Activated effector memory CD4-positive, alpha-beta T cell treated with anti-CD3 and anti-CD28 coated beads, Interleukin-2, amount 50 U/mL, for 16 hours (primary cell): Measurements from ENCODE around the gene RNF141.
A peak's percentile ranks its signal among the peaks of the same experiment; 100 is the strongest.

Experiments used
- DNase-seq: peaks from one replicate; pipeline ENCODE4 v3.0.0-alpha.2; 2020

RNF141 gene, protein sequence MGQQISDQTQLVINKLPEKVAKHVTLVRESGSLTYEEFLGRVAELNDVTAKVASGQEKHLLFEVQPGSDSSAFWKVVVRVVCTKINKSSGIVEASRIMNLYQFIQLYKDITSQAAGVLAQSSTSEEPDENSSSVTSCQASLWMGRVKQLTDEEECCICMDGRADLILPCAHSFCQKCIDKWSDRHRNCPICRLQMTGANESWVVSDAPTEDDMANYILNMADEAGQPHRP

DNA sequence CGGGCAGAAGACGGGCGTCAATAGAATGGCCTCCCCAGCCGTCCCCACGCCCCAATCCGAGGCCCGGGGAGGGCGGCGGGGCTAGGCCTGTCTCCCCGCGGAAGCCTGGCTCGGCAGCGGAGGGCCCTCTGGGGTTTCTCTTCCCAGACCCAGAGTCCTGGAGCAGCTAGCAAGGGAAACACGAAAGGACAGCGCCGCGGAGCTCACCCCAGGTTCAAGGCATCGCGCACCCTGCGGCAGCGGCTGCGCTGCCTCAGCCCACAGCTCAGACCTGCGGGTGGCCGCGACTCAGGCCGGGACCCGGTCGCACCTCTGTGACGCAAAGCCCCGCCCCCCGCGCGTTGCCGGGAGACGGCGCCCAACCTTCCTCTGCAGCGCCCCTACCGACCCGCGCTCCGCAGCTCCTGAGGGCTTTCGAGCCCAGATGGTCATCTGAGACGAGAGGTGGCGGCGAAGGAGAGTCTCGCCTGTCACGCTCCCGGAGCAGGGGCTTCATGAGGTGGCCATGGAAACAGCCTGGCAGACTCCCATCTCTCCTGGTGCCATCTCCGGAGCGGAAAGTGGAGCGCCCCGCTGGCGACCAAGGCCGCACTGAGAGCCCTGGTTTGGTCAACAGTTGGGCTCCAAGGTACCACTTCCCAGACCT is at the start of gene RNF141:
Gene RNF141, minus strand, starts transcription at position 273 of the 646 bp plus-strand sequence. CDS start 7,029 bp downstream, outside the sequence.
- peak; percentile 98 for DNase-seq

DNA sequence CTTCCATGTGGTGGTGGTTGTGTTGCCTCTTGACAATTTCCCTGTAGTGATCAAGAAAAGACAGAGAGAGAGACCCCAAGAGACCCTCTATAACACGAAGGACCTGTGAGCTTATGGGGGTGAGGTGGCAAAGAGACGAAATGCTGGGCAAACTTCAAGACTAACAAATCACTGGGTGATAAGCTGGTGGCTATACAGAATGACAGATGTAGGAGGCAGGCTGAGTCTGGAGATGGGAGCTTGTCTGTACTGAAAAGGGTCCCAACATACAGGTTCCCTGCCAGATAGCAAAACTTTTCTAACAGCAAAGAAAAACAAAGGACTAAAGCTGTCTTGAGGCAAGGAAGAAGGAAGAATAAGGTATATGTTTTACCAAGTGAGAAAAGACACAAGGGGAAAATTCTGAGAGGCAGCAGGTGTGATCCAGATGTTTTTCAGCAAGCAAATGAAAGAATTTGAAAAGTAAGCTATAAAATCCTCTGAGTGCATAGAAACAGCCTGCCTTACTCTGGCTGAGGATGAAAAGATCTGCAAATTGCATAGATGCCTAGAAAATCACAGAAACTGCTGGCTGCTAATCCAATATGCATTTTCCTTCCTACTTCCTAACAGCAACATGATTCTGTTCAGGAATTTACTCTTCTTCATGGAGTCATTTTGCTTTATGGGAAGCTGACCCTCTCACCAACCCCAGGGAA is 49.4 kb upstream of the RNF141 start:
- no peak for DNase-seq

DNA sequence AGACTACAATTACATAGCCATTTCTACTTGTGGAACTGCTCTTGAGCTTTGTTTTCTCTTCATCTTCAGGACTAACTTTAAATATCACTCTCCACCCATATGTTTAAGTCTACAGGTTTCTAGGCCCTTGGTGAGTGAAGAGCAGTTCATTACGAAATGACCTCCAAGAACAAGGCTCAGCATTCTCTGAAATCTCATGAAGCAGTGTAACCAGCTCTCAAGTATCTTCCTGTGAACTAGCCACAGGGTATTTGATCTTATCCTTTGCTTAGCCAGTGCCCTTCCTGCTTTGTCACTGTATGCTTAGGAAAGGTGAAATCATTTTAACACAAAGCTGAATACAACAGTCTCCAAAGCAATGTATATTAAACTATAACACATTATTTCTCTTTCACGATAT is 47.9 kb upstream of the RNF141 start:
- DNase-seq: no peak

DNA sequence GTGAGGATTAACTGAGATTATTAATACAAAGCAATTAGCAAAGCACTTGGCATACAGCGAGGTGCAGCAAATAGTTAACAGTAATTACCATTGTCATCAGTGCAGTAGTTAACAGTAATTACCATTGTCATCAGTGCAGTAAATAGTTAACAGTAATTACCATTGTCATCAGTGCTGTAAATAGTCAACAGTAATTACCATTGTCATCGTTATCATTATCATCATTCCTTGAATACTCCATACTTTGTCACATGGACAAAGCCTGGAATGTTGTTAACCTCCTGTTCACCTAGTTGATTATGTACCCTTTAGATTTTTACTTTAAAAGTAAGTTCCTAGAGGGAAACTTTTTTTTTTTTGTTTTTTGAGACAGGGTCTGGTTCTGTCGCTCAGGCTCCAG is 47.0 kb upstream of the RNF141 start:
- DNase-seq: no peak

DNA sequence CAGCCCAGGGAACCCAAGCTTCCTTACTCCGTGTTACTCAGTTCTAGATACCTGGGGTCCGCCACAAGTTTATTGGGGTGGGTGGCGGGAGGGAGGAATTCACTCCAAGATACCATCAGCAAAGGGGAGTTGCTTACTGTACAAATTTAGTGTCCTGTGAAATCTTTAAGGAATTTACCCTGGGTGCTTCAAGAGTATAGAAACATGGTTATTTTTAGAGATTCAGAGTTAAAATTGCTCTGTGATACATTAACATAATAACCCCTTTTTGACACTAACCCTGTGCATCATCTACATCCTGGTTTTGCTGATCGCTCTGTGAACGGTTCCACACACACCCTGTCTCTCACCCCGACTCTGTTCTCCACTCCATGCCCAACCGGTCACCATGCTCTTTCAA is 46.4 kb upstream of the RNF141 start:
- DNase-seq: no peak

DNA sequence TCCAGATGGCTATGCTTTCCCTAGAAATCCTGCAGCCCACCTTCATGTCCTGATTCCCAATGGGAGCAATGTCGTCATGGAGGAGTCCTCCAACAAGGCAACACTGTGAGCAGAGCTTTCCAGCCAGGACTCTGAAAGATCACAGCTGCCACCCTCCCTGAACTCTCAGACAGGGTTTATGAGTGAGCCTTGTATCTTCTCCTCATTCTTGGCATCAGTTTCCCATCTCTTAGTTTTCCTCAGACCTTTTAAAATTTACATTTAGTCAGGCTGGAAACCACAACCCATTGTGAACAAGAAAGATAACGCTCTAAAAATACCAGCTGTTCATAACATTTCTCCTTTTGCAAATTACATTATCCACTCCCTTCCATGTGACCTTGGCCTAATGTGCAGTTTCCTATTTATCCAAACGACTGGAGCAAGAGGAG is 43.1 kb upstream of the RNF141 start:
- DNase-seq: no peak

DNA sequence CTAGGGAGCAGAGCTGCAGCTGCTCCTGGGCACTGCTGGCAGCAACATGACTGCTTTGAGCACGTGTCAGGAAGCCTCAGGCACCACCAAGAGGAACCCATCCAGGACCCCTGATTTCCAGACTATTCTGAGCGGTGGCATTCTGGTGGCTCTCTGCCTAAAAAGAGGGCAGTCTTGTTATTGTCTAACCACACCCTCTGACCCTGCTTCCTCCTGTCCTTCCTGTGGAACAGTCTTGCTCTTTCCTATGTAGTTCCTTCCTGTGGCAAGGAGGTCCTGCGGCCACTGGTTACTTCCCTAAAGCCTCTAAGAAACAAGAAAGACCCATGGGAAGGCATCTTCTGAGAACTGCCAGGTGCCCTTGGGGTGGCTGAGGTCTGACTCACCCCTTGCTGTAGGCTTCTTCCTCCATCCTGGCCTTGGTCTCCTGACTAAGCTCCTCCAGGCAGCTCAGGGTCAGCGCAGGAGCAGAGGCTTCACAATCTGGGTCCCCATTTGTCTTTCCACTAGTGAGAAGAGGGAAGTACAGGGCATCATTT is 40.6 kb upstream of the RNF141 start:
- DNase-seq: no peak

DNA sequence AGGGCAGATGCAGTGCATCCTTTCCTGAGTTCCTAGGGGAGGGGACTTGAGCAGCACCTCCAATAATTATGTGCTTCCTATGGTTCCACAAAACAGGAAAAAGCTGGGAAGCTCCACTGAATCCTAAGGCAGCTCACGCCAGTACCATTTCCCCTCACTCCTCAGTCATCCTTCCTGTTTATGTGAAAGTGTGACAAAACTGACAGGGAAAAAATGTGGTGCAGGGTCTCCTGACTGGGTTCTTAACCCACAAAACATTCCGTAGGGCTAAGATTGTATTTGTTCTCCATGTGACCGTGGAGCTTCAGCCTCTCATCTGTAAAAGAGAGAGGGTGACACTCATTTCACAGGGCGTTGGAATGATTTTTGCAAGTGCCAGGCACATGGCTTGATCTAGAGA is 39.6 kb upstream of the RNF141 start:
- DNase-seq: no peak

DNA sequence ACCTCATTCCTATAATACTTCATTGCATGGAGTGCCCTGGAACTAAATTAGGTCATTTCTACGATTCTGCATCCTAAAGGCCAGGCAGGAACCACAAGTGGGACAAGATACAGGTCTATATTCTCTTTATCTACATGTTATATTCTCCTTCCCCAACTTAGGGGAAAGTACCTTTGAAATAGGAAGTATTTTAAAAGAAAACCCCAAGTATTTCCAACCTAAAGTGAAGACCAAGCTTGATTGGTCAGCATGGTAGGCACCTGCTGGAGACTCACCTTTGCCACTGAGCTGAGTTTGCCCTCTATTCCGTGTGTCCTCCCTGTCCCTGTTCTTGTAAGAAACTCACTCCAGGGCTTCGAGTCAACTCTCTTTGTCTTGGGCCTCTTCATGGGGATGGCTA is 38.7 kb upstream of the RNF141 start:
- DNase-seq: no peak

DNA sequence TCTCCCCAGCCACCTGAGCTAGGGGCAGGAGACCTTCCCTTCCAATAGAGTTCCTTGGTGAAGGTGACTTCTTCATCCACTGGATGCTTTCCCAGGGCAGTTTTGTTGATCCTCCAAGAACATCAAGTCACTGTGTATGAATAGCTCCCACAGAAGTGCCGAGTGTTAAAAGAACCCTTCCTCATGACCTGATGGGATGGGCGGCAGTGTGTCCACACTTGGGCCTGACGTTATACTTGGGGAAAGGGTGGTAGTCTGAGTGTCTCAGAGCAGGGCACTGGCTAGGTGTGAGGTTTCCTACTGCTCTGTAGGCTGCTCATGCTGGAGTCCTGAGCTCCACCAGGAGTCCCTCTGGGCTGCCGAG is 35.0 kb upstream of the RNF141 start:
- no peak for DNase-seq

DNA sequence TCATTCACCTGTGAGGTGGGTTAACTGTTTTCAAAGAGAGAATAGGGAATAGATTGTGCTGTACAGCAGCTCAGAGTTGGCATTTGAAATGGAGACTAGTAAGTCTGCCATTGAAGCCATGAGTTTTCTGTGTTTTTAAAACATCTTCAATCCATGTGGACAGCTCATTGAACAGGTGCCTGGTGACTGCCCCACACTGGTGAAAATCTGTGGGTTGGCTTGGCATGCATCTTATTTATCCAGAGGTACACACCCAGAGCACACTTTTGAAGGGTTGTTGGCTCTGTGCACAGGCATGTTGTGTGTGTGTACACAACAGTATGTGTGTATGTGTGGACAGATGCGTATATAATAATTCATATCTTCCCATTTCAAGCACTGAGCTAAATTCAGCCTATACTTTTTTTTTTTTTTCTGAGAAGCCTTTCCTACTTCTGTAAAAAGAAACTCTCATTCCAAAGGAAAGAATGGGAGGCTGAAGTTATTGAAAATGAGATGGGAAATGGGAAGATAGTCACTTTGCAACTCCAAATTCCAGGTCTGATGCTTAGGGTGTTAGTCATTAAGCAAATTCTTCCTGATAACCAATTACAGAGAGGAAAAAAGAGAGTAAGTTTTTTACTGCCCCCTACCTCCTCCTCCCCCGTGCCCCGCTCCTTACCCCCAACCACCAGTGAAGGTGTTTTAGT is 34.5 kb upstream of the RNF141 start:
- DNase-seq: no peak

DNA sequence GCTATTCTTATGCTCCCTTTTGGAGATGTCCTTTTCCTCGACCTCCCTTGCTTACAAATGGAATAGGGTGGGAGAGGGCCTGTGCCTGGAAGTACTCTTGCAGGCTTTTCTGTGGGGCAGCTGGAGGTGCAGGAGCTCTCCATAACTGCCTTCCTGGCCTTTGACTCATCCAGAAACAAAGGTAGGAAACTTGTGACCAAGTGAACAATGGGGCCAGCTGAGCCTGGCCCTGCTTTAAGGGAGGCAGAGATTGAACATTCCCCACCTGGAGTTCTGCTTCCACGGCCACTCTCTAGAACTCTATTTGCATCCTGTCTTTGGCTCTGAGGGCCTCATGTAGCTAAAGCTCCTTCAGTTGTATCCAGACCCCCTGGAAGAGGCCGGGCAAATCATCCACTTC is 32.6 kb upstream of the RNF141 start:
- no peak for DNase-seq

DNA sequence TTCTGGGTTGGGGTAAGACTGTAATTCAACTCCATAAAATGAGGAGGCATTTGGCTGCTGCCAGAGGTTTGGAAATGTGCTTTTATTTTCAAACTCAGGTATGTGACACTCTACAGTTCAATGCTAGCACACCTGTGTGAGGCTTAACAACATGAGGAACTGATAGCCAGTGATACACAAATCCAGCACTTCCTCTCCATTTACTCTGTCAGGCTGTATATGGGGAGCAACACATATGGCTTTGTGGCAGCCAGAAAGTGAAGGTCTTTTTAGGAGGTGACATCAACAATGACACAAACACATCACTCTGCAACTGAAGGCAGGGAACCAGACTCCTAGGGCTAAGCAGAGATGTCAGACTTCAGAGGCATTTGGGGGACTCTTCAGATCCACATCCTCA is 32.0 kb upstream of the RNF141 start:
- DNase-seq: no peak

DNA sequence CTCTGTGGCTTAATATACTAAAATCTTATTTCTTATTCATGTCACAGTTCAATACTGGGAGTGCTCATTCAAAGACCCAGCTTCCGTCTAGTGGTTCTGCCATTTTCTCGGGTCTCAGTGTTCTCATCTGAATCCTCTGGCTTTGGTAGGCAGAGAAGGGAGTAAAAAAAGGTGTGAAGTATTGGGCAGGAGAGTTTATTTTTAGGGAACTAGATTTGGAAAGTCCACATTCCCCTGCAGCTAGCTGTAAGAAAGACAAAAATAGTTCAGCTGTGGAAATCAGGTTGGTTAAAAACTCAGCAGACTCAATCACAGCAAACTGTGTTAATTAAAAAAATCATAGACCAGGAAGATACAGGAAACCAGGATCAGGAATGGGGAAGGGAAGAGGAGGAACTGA is 31.5 kb upstream of the RNF141 start:
- no peak for DNase-seq

DNA sequence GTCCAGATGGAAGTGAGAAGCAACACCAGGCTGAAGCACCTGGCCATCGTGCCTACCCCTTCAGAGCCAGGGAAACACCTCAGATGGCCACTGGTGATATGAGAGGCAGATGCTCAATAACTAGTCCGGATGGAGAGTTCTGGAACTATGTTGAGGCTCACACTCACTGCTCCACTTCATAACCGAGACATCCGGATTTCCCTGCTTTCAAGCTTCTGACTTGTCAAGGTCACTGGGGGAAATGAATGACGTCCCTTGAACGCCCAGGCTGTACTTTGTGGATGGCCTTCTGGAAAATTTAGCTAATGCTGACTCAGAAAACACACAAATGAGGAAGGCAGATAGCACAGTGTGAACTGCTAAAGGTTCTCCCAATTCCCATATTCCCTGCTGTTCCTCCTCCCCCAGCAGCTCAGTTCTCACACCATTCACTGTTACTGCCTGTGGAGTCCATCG is 27.5 kb upstream of the RNF141 start, which contains the start of gene LYVE1:
Gene LYVE1, minus strand, starts transcription at position 180 of the 456 bp plus-strand sequence. Its CDS starts 133 bp downstream, at position 47.
- DNase-seq: no peak

DNA sequence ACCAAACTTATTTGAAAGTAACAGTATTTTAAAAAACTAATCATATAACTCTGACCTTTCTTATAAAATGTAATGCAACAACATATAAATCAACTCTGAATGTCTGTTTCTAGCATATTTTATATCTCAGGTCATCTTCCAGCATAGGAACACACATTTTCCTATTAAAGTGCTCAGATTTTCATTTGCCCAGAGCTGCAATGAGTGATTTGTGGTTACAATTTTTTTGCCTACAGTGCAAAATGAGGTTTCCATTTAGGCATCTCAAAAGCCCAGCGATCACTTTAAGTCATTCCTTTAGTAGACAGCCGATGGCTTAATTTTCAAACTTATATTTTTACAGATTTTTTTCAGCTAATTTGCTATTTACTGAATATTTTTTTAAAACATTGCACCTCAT is 26.5 kb upstream of the RNF141 start:
- no peak for DNase-seq

DNA sequence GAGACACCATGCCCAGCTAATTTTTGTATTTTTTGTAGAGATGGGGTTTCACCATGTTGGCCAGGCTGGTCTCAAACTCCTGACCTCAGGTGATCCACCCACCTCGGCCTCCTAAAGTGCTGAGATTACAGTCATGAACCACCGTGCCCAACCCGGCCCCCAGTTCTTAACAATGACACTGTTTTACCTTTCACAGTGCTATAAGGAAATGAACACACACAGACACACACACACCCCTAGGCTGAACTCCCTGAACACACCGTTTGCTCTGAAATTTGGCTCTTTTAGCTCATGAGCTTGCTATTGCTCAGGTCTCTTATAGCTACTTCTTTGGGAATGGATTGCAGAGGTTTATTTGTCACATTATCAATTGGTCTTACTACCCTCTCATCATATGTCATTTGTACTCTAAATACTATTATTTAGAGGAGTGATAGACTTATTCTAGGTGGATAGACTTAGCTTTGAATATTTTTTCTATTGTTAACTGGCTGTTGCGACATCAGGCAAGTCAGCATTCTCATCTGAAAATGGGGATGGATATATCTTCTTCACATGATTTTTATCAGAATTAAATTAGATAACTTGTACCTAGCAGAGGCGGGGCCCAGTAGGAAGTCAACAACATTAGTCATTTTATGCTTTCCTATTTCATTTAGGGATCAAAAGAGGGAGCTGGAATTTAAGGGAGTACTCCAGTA is 25.4 kb upstream of the RNF141 start:
- DNase-seq: no peak

DNA sequence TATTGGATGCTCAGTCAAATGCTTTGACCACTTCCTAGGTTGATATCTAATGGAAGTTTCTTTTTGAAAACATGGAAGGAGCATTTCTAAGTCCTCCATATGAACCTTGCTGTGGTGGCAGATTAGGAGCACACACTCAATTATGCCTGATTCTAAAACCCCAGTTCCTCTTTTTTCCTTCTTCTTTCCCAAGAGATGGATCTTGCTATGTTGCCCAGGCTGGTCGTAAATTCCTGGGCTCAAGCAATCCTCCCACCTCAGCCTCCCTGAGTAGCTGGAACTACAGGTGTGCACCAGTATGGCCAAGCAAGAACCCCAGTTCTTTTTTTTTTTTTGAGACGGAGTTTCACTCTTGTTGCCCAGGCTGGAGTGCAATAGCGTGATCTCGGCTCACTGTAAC is 24.5 kb upstream of the RNF141 start:
- no peak for DNase-seq

DNA sequence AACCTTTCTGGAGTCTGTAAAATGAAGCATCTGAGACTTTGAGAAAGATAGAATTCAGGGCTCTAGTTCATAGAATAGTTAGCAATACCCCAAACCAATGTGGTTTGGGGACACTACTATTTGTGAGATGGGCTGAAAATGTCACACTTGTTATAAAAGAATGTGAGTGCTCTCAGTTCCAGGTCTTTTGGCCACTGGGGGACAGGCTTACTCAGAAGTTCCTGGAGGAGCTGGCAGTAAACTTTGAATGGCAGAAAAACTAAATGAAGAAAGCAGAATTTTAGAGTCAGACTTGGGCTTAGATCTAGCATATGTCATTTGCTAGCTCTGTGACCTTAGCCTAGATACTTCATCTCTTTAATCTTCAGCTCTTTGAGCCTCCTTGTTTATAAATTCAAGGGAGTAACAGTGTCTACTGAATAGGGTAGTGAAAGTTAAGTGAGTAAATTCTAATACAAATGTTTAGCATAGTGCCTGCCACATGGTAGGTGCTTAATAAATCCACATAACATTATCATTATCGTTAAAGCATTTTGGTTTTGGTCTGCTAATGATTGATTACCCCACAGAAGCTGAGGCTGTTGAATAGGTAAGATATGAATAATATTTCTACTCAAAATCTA is 23.8 kb upstream of the RNF141 start:
- DNase-seq: no peak

DNA sequence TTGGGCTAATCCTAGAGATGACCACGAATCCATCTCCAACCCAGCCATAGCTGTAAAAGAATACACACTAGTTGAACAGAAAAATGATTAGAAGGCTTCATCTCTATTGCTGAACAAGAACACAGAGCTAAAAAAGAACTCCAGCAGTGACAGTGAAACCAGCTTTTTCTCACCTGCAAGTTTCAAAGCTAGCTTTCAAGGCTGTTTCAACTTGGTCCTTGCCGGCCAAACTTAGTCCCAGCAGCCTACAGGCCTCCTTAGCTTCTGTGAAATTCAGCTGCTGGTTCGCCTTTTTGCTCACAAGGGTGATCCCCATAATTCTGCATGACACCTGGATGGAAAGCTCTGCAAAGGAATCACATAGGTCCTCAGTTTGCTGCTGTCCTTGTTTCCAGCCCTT is 23.0 kb upstream of the RNF141 start:
- no peak for DNase-seq

DNA sequence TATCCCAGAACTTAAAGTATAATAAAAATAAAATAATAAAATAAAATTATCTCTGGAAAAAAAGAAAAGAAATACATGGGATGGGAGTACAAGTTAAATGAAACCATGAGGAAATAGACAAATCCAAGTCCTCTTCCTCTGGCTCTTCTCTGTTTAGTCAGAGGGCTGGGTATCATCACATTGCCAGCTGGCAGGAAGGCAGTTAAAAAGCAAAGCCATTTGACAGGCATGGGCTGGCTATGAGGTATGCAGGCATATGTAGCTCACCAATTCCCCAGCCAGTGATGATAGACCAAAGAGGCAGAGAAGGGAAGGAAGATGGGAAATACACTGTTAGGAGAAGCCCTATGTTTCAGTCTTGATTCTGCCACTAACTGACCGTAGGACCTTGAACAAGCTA is 21.0 kb upstream of the RNF141 start:
- no peak for DNase-seq
